HS-5 (cell line): ENCODE data around the gene TCF4.

Experiments
- DNase-seq: peaks from one replicate; pipeline ENCODE4 v3.0.0-alpha.2; 2012; ENCODE audit warnings: low read depth

The TCF4 gene

GRCh38 chr18:55546851-55547704, 40.9 kb downstream of the TCF4 start:
- DNase-seq: no peak

GRCh38 chr18:55544014-55544413, 44.0 kb downstream of the TCF4 start:
- DNase-seq: no peak

DNA sequence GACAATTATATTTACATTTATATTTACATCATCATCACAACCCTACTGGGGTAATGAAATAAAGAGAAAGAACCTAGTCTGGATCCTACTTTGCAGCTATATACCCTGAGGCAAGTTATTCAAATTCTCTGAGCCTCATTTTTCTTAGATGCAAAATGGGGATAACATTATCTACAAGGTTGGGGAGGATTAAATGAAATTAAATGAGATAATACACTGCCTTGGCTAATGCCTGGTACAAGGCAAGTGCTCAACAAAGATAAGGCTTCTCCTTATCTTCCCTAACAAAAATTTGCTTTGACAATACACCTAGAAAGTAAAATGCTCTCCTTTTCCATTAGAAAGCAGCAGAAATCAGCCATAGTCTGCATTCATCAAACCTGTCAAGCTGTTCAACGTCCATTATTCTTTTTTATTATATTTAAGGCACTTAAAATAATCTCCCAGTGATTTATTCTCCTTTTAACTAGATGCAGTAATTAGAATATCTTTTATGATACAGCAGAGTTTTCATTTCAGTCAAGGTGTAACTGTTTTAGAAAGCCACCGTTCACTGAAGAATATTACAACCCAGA, 44.8 kb downstream of the TCF4 start:
- no peak for DNase-seq

- DNase-seq: no peak
Observed at GRCh38 chr18:55541571-55541970, 46.4 kb downstream of the TCF4 start.

DNA sequence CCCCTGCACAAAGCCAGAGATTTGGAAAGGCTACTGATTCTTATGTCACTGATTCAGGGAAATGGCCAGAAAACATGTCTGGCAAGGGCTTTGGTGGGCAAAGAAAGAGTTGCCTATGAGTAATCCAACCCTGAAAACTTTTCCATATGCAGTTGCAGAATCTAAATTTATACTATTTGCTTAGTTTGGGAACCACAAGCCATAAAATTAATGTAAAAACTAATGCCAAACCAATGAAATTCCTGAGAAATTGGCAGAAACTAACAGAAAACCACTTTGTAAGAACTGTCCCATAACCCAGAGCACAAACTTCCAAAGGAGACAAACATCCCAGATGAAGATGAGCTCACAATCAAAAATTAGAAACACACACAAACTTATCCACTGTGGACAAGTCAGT, 48.8 kb downstream of the TCF4 start:
- DNase-seq: no peak

- no peak for DNase-seq
Observed at GRCh38 chr18:55534996-55535395, 53.0 kb downstream of the TCF4 start.

GRCh38 chr18:55534547-55534946, 53.4 kb downstream of the TCF4 start:
- no peak for DNase-seq

GRCh38 chr18:55530166-55530565, 57.8 kb downstream of the TCF4 start:
- DNase-seq: no peak

- DNase-seq: no peak
Observed at GRCh38 chr18:55529581-55529980, 58.4 kb downstream of the TCF4 start.

GRCh38 chr18:55525845-55526244, 62.1 kb downstream of the TCF4 start:
- no peak for DNase-seq

- DNase-seq: no peak
Observed at GRCh38 chr18:55524353-55525073, 63.5 kb downstream of the TCF4 start.

GRCh38 chr18:55523001-55523400, 65.0 kb downstream of the TCF4 start:
- no peak for DNase-seq

- DNase-seq: no peak
Observed at GRCh38 chr18:55522011-55522410, 66.0 kb downstream of the TCF4 start.

DNA sequence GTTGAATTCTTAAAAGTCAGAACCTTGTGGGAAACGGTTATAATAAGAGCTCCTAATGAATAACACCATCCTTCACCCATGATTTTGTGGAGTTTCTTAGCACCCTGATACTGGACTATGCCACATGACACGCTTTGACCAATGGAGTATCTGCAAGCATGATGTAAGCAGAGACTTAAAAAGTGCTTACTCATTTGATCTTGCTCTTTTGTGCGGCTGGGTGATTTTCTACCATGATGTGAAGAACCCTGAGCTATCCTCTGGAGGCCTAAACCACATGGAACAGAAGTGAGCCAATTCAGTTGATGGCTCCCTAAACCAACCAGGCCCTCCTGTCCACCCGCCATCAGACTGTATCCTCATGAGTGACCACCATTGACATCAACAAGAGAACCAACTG, 70.9 kb downstream of the TCF4 start:
- no peak for DNase-seq

GRCh38 chr18:55515941-55516710, 71.9 kb downstream of the TCF4 start:
- no peak for DNase-seq

DNA sequence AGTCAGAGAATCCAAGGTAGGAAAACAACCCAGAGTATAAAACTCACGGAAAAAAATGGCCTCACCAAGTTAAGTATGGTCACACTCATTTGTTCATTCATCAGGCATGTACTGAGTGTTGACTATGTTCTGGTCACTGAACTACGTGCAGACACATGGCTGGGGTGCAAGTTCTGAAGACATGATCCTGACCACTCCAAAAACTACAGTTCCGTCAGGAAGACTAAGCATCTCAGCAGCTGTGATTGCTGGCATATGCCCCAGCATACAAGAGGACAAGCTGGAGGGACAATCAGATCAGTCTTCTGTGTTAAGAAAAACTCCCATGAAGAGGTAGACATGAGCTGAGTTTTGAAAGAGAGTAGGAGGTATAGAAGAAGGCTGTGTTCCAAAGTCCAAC, 72.8 kb downstream of the TCF4 start:
- DNase-seq: no peak

DNA sequence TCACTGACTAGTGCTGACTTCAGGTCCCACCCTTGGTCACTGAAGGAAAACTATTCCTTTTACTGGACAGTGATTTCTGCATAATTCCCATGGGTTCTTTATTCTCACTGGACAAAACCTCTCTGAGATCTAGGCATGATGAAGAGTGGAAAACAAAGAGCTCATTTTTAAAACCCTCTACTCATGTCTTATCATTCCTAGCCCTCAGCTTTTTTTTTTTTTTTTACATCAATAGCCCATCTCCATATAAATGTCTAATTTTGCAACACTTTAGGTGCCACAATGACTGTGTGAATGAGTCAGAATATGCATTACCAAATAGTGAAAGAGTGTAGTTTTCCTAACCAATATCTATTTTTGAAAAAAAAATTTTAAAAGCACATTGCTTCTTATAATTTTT, 74.8 kb downstream of the TCF4 start:
- no peak for DNase-seq

DNA sequence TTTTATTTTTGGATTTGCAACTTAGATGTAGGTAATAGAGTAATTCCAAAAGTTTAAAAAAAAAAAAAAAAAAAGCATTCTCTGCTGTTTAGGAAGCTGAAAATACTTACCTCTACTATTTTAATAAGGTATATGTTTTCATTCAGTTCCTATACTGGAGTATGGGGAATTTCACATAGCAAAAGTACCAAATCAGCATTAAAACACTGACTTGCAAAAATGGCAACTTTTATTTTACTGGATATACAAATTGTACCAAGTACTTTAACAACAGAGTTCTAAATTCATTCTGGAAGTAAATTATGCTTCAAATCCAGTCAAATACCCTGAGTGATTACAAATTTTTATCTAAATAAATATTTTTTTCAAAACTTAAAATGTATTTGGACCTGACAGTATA, 76.7 kb downstream of the TCF4 start:
- DNase-seq: no peak

DNA sequence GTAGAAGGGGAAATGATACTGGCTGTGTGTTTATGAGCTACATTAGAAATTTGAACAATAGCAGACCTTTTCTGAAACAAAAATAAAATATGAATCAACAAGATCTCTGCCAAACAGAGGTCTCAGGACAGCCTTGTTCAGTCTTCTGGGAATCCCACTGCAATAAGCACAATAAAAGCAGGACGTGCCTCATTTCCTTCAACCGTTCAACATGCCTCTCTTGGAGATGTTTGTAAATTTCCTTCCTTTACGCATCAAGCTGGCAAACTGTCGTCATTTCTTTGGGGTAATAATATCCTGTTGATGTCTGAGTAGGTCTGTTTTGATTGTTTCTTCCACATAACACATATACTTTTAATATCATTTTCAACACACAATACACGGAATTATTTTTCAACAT, 77.2 kb downstream of the TCF4 start:
- peak; percentile 47 for DNase-seq

GRCh38 chr18:55509631-55510324, 78.2 kb downstream of the TCF4 start:
- DNase-seq: peak; percentile 70

DNA sequence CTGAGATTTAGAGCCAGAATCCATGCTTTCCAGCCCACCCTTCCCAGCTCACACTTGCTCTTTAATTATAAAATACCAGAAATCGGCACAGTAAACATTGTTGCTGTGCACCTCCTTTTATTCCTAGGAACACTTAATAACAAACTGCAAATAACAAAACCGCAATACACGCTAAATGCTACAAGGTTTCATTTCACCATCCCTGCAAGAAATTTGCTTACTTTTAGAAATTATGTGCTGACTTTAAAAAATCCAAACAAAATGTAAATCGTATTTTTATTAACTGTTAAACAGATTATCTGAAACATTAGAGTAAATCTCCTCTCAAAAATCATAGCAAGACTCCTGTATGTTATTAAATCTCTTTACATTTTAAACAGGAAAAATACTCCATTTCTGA, 79.3 kb downstream of the TCF4 start:
- DNase-seq: no peak

- no peak for DNase-seq
Observed at GRCh38 chr18:55506074-55506473, 81.9 kb downstream of the TCF4 start.
